ENCODE data around the gene MPP1.

Gene MPP1

DNA sequence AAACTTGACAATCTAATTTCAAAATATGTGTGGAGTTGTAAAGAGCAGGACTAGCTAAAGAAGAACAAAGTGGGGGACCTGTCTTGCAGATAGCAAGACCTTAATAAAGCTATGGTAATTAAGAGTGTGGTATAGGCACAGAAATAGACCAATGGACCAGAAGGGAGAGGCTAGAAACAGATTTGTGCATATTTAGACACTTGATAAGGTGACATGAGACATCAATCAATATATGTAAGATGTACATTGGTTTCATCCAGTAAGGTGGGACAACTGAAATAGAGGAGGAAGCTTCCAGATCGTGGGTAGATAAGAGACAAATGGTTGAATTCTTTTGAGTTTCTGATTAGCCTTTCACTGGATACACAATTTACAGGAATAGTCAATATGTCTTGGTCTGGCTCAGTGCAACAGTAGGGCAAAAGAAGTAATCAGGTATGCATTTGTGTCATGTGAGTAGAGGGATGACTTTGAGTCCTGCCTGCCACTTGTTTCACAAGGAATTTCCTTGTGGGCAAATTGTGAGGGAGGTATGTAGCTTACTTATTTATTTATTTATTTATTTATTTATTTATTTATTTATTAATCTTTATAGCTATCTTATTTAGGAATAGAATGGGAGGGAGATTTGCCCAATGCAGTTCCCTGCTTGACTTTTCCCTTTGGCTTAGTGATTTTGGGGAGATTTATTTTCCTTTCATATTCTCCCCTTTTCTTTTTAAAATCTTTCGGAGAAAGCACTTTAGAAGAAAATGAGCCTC, 7.2 kb upstream of the MPP1 start:
- DNase-seq: no peak

DNA sequence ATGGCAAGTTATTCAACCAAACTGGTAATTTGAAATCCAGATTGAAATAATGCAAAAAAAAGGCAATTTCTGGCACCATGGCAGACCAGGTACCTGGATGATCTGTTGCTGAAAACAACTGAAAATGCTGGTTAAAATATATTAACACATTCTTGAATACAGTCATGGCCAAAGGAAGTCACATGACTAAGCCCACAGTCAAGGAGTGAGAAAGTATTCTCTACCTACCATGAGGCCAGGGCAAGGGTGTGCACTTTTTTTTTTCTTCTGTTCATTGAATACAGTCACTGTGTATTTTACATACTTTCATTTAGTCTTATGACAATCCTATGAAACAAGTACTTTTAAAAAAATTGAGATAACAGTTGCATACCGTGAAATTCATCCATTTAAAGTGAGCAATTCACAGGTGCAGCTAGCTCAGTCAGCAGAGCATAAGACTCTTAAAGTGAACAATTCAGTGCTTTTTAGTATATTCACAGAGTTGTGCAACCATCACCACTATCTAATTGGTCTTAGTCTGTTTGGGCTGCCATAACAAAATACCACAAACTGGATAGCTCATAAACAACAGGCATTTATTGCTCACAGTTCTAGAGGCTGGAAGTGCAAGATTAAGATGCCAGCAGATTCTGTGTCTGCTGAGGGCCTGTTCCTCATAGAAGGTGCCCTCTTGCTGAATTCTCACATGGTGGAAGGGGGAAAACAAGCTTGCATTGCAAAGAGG, 4.8 kb upstream of the MPP1 start:
- no peak for DNase-seq

GRCh38 chrX:154806837-154807501, 1.7 kb upstream of the MPP1 start:
- DNase-seq: no peak

GRCh38 chrX:154805696-154806091, 409 bp upstream of the MPP1 start:
- DNase-seq: peak; percentile 28

GRCh38 chrX:154804261-154804956, 876 bp downstream of the MPP1 start:
- no peak for DNase-seq

- no peak for DNase-seq
Measured at GRCh38 chrX:154802947-154803346, 2.3 kb downstream of the MPP1 start.

- DNase-seq: no peak
Measured at GRCh38 chrX:154800478-154801210, 4.6 kb downstream of the MPP1 start.

DNA sequence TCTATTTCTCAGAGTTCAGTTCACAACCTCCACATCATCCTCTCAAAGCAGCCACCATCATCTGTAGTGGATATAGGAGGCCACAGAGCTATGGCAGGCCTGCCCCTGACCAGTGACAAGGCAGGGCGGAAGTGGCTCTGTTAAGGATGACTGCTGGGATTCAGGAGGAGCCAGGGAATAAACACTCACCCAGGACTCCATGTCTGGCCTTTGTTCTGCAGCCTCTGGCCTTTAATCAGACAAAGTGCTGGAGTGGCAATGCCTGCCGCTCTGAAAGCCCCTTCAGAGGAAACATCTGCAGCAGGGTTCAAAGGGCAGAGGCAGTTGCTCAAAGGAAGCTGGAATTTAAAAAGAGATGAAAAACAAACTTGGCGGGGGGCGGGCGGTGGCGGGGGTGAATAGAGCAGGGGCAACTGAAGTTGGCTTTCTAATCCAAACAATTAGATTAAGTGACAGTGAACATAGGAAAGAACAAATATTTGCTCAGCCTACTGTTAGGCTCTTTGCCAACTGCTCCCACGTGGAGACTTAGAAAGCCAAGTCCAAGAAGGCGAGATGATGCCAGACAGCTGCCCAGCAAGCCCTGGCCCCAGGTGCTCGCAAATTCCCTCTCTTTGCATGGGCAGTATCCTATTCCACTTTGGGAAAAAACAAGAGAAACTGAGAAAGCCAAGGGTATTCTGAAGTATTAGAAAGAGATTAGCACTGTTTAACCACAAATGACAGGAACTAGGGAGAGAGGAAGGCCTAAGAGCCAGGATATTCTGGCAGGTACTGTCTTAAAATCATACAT, 5.5 kb downstream of the MPP1 start:
- no peak for DNase-seq

DNA sequence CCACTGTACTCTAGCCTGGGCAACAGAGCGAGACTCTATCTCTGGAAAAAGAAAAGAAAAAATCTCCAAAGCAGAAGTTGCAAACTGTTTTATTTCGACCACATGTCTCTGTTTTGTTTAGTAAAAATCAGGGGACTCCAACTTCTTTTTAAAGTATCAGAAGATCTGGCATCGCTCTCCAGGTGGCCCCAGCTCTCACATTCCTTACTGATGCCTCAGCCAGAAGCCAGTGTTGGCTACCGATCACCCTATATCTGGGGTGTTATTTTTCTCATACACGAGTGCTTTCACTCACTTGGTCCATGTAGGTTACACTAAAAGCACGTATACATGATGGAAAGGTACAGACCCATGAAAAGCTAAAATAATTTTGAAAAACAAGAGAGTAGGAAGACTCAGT, 8.3 kb downstream of the MPP1 start:
- no peak for DNase-seq

- no peak for DNase-seq
Measured at GRCh38 chrX:154795016-154795415, 10.3 kb downstream of the MPP1 start.

DNA sequence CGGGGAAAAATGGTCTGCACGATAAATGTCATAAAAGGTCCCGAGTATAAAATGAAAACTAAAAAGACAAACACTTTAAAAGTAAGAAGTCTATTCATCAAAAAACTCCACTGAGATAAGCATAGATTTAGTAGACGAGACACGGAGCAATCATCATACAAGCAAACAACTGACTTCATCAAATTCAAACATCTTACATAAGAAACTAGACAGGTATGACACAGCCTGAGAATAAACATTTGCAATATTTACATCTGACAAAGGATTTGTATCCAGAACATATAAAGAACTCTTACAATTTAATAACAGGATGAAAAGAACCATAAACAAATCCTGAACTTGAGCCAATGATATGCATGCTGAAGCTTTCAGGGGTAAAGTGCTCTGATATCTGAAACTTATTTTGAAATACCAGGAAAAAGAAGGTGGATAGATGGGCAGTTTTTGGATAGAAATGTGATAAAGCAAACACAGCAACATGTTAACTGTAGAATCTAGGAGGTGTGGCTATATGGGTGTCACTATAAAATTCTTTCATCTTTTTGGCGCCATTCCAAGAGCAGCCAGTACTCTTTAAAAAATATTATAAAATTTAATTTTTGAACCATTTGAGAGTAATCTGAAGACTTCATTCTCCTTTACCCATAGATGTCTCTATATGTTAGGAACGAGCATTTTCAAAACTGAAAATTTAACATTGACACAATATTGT, 12.0 kb downstream of the MPP1 start:
- DNase-seq: no peak

DNA sequence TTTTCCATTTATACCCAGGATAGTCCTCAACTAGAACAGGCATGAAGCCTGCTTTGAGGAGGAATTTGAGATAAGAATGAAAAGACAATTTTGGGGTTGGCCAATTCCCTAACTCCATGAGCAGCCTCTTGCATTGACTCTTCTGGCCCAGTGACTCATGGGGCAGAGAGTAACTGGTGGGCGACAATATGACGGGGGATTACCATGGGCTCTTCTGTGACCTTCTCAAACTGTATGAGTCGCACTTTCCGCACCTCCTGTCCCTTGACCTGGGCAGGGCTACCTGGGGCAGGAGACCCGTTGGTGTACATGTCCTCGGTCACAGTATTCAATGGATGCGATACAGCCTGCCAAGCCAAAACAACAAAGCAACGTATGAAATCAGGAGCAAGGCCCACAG, 13.3 kb downstream of the MPP1 start:
- DNase-seq: no peak

DNA sequence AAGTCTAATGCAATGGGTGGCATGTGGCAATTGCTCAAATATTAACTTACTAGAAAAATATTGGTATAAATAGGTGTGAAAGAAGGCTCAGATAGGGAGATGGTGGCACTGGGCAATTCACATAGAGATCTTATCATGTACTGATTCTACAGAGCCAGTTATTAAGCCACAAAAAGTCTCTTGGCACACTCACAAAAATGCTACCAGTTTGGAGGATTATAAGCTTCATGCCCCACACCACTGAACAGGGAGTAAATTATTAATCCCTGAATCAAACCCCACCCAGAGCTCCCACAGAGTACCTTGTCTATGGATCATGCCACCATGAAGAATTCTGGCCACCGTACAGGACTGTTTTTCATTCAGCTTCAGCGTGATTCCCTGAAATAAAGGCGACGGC, 13.8 kb downstream of the MPP1 start:
- no peak for DNase-seq

DNA sequence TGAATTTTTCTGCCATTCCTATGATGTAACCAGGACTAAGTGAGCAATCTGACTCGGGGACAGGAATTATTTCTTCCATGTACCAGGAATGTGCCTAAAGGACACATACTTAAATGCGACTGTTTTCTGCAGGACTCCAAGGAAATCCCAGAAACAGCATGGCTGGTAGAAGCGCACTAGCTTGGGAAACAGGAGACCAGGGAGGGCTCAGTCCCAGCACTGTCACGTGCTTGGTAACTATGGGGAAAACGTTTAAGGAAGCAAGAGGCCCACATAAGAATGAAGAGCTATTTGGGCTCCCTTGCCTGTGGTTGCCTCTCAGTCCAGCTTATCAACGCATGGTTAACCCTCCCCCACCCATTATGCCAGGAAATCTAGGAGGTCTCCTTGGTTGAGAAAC, 19.6 kb downstream of the MPP1 start:
- DNase-seq: no peak

DNA sequence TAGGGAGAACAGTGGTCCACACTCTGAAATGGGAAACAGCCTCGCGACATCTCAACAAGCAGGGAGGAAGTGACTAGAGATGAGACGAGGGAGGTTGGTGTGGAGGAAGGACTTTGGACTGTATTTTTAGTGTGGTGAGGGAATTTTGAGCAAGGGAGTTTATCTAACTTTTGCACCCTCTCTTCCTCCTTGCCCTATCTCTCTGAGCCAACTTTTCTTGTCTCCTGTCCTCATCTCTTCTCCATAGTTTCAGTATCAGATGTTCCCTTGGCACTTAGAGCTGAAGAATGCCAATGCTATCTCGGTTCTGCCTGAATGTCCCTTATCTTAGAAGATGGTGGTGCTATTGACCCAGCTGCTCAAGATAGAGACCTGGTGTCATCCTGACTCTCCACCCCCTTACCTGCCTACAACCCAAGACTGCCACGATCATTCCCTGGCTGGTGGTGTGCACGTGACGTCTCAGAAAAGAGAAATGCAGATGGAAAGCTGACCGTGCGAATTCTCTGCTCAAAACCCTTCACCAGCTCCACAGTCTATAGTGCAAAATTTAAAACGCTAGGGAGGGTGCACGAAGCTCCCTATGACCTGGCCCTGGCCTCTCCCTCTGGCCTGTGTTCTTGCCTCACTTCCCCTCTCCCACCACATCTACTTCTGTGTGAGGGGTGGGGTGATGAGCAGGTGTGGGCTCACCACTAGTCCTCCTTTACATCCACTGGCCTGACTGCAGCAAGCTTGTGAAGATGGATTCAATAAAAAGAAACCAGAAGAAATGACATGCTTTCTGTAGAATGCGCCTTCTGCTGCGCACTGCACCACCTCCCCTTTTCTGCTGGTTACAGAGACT, 20.9 kb downstream of the MPP1 start:
- no peak for DNase-seq

- DNase-seq: no peak
Measured at GRCh38 chrX:154780968-154781367, 24.3 kb downstream of the MPP1 start.

DNA sequence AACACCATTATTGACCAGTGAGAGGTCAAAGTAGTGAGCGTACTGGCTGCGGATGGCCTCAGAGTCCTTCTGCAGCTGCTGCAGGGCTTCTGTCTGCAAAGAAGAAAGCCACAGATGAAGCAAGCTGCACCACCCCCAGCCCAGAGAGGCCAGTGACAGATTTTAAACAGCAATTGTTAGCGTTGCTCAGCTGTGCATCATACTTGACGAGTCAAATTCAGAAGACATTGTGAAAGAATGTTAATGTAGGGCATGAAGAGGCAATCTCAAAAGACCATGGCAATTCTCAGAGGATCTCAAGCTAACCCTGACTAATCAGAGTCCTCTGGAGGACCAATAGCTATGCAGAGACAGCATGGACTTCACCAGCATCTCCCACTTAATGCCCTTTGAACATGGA, 26.0 kb downstream of the MPP1 start:
- DNase-seq: peak; percentile 34

DNA sequence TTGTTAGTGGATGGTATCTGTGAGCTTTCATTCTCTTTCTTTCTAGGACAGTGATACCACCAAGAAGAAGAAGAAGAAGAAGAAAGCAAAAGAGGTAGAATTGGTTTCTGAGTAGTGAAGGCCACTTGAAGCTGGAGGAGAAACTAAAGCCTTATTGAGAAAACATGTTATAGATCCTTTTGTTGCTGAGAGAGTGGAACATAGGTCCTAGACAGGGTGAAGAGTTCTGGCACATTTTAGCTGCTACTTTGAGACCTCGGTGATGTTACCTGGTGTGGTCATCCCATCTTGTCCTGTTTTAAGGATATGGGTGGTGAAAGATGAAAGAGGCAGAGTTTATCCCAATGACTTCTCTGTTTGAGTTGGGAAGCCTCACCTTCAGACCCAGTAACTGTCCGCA, 28.5 kb downstream of the MPP1 start:
- no peak for DNase-seq

- no peak for DNase-seq
Measured at GRCh38 chrX:154775419-154776349, 29.6 kb downstream of the MPP1 start.

All from fibroblast of skin of right quadriceps (primary cell).